Measurements from ENCODE around the gene AFF1.

GRCh38 chr4:86957215-86957614 is 22.4 kb downstream of the AFF1 start:
- no peak for TF ChIP-seq EZH2 (IDR thresholded peaks at IDR 0.05; ENCODE audit: insufficient read depth, poor library complexity, severe bottlenecking)
- TF ChIP-seq EZH2phosphoT487 (IDR thresholded peaks at IDR 0.05; ENCODE audit: insufficient read depth, low read depth) = no peak

Measured in GM23248 (cell line).